ENCODE results near the gene EBLN1.

- TF ChIP-seq, protein P1, sequence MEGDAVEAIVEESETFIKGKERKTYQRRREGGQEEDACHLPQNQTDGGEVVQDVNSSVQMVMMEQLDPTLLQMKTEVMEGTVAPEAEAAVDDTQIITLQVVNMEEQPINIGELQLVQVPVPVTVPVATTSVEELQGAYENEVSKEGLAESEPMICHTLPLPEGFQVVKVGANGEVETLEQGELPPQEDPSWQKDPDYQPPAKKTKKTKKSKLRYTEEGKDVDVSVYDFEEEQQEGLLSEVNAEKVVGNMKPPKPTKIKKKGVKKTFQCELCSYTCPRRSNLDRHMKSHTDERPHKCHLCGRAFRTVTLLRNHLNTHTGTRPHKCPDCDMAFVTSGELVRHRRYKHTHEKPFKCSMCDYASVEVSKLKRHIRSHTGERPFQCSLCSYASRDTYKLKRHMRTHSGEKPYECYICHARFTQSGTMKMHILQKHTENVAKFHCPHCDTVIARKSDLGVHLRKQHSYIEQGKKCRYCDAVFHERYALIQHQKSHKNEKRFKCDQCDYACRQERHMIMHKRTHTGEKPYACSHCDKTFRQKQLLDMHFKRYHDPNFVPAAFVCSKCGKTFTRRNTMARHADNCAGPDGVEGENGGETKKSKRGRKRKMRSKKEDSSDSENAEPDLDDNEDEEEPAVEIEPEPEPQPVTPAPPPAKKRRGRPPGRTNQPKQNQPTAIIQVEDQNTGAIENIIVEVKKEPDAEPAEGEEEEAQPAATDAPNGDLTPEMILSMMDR (IDR thresholded peaks at IDR 0.05; ENCODE audit: borderline replicate concordance, extremely low read depth, low read length, poor library complexity, severe bottlenecking) = no peak
- TF ChIP-seq EZH2 (IDR thresholded peaks at IDR 0.05; ENCODE audit: borderline replicate concordance, low read depth, low read length, severe bottlenecking) = no peak
Measured at GRCh38 chr10:22244001-22244400, 26.2 kb upstream of the EBLN1 start.
